Ishikawa (cell line): Measurements from ENCODE around the gene SLC39A2.

Experiments
- CEBPB ChIP-seq: IDR thresholded peaks from 2 replicates; pipeline ENCODE4 v1.6.1; 2012
- CREB1 ChIP-seq: IDR thresholded peaks from 2 replicates; pipeline ENCODE4 v1.6.1; 2012; ENCODE audit warnings: low read depth
- EGR1 ChIP-seq: IDR thresholded peaks from 2 replicates; pipeline ENCODE4 v1.6.1; 2012
- EP300 ChIP-seq: IDR thresholded peaks from 2 replicates; pipeline ENCODE4 v1.6.1; 2012; ENCODE audit warnings: borderline replicate concordance
- FOXM1 ChIP-seq: IDR thresholded peaks from 2 replicates; pipeline ENCODE4 v1.6.1; 2012; ENCODE audit warnings: low read depth, borderline replicate concordance
- NFIC ChIP-seq: IDR thresholded peaks from 2 replicates; pipeline ENCODE4 v1.6.1; 2012
- RAD21 ChIP-seq: IDR thresholded peaks from 2 replicates; pipeline ENCODE4 v1.6.1; 2012; ENCODE audit warnings: low read depth
- TAF1 ChIP-seq: IDR thresholded peaks from 2 replicates; pipeline ENCODE4 v1.6.1; 2012; ENCODE audit warnings: low read depth, mild to moderate bottlenecking
- TCF12 ChIP-seq: IDR thresholded peaks from 2 replicates; pipeline ENCODE4 v1.6.1; 2012; ENCODE audit warnings: low read depth
- TEAD4 ChIP-seq: IDR thresholded peaks from 2 replicates; pipeline ENCODE4 v1.6.1; 2012
- YY1 ChIP-seq: IDR thresholded peaks from 2 replicates; pipeline ENCODE4 v1.6.1; 2012; ENCODE audit warnings: low read depth
- ZBTB7A ChIP-seq: IDR thresholded peaks from 2 replicates; pipeline ENCODE4 v1.6.1; 2012; ENCODE audit warnings: low read depth
- TF ChIP-seq, protein P1 (sequence below): IDR thresholded peaks from 2 replicates; pipeline ENCODE4 v1.6.1; 2012; ENCODE audit warnings: low read depth, mild to moderate bottlenecking
- TF ChIP-seq, protein P2 (sequence below): IDR thresholded peaks from 2 replicates; pipeline ENCODE4 v1.6.1; 2012
- TF ChIP-seq, protein P3 (sequence below): IDR thresholded peaks from 2 replicates; pipeline ENCODE4 v1.6.1; 2012

The SLC39A2 gene

DNA sequence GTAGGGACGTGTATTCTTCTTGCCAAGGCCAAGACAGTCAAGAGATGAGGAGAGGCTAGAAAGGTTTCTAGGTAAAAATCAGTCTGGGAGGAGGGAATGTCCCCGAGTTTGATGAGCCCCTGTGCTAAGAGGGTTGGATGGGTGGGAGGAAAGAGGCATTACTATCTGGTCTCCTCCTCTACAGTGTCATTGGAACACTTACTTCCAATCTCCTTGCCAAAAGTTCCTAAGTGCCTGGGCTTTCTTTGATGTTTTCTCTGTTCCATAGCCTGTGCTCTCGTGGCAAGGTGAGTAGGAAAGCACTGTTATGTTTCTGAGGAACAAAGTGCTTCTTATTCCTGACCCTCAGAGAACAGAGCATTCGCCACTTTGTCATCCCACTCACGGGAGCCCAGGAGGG is 35.6 kb downstream of the SLC39A2 start, which contains the start of gene RNASE13:
TSS of gene RNASE13 (minus strand) at position 101 of the 400 bp plus-strand sequence. CDS start 519 bp downstream, outside the sequence.
- no peak for TF ChIP-seq CREB1

DNA sequence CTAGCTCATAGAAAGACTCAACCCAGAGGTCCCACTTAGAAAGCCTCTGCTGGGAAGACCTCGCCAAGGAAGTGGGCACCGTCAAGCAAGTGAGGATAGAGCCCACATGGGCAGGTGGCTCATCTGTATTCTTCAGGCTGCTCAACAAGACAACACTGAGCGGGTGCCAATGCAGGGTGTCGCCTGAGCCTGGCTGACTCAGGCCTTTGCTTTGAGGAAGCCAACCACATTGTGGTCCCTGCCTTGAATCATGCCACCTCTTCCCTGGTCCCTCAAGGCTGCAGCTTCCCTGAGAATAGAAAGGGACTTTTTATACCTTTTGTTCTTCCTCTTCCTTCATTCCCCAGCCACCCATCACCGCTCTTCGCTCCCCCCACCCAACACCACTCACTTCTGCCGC is 37.7 kb downstream of the SLC39A2 start:
- TF ChIP-seq CEBPB (no peak), EGR1 (no peak), RAD21 (no peak), FOXM1 (no peak), ZBTB7A (no peak), TAF1 (no peak), EP300 (no peak), CREB1 (no peak), TCF12 (no peak), TEAD4 (no peak), NFIC (no peak)
- TF ChIP-seq, protein P1, sequence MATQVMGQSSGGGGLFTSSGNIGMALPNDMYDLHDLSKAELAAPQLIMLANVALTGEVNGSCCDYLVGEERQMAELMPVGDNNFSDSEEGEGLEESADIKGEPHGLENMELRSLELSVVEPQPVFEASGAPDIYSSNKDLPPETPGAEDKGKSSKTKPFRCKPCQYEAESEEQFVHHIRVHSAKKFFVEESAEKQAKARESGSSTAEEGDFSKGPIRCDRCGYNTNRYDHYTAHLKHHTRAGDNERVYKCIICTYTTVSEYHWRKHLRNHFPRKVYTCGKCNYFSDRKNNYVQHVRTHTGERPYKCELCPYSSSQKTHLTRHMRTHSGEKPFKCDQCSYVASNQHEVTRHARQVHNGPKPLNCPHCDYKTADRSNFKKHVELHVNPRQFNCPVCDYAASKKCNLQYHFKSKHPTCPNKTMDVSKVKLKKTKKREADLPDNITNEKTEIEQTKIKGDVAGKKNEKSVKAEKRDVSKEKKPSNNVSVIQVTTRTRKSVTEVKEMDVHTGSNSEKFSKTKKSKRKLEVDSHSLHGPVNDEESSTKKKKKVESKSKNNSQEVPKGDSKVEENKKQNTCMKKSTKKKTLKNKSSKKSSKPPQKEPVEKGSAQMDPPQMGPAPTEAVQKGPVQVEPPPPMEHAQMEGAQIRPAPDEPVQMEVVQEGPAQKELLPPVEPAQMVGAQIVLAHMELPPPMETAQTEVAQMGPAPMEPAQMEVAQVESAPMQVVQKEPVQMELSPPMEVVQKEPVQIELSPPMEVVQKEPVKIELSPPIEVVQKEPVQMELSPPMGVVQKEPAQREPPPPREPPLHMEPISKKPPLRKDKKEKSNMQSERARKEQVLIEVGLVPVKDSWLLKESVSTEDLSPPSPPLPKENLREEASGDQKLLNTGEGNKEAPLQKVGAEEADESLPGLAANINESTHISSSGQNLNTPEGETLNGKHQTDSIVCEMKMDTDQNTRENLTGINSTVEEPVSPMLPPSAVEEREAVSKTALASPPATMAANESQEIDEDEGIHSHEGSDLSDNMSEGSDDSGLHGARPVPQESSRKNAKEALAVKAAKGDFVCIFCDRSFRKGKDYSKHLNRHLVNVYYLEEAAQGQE = no peak
- TF ChIP-seq, protein P2, sequence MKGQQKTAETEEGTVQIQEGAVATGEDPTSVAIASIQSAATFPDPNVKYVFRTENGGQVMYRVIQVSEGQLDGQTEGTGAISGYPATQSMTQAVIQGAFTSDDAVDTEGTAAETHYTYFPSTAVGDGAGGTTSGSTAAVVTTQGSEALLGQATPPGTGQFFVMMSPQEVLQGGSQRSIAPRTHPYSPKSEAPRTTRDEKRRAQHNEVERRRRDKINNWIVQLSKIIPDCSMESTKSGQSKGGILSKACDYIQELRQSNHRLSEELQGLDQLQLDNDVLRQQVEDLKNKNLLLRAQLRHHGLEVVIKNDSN = no peak
- TF ChIP-seq, protein P3, sequence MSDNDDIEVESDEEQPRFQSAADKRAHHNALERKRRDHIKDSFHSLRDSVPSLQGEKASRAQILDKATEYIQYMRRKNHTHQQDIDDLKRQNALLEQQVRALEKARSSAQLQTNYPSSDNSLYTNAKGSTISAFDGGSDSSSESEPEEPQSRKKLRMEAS = no peak

DNA sequence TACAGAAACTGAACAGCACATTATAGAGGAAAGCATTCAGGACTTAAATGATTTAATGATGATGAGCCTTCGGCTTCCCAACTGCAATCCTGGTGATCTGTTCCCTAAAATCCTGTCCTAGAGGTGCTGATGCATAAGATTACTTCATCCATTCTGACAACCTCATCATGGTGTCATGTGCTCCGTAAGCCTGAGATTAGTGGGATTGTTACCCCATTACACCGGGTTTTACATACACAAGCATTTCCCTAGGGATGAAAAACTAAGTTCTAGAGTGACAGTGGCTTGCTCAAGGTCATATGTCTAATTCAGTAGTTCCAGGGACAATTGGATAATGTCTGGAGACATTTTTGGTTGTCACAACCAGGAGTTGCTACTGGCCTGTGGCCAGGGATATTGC is 38.1 kb downstream of the SLC39A2 start:
- TF ChIP-seq RAD21 (no peak), TEAD4 (no peak)

DNA sequence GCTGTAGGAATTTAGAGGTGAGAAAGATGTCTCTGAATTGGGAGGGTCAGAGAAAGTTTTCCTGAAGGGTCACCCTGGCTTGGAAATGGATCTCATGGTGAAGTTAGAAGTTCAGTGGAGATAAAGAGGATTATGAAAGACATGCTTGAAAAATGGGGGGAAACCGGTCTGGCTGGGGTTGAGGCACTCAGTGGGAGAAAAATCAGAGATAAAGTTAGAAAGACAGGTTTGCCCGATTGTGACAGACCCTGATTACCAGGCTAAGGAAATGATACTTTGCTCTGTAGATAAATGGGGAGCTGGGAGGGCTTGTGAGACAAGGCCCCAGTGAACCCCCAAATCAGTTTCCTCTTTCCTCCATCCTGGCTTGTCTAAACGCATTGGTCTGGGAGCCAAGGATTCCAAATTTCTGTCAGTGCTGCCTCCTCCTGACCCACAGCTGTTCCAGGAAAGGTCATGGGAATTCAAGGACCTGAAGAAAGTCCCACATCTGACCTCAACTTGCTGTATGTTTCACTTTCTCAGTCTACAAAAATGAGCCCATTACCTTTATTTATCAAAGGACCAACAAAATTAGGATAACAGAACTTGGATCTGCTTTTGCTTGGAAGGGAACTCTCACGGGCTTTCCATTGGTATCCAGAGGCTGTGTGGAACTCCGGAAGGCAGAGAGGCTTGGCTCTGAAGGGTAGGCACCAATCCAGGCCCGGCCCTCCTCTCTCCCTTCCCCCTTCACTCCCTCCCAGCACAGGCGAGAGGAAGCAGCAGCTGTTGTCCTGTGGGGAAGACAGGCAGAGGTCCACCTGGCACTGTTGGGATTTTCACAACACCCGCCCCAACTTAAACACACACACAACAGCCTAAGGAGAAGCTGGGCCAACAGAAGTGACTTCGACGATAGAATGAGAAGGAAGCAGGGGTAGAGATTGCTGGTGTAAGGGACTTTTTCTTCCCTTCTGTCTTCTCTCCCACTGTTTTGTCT is 39.6 kb downstream of the SLC39A2 start:
- TF ChIP-seq FOXM1 (no peak), ZBTB7A (no peak), YY1 (no peak), CREB1 (no peak), EGR1 (no peak), RAD21 (no peak), TCF12 (no peak), TEAD4 (no peak), EP300 (no peak), TAF1 (no peak)
- TF ChIP-seq, protein P1 = no peak
- TF ChIP-seq, protein P3 = no peak

DNA sequence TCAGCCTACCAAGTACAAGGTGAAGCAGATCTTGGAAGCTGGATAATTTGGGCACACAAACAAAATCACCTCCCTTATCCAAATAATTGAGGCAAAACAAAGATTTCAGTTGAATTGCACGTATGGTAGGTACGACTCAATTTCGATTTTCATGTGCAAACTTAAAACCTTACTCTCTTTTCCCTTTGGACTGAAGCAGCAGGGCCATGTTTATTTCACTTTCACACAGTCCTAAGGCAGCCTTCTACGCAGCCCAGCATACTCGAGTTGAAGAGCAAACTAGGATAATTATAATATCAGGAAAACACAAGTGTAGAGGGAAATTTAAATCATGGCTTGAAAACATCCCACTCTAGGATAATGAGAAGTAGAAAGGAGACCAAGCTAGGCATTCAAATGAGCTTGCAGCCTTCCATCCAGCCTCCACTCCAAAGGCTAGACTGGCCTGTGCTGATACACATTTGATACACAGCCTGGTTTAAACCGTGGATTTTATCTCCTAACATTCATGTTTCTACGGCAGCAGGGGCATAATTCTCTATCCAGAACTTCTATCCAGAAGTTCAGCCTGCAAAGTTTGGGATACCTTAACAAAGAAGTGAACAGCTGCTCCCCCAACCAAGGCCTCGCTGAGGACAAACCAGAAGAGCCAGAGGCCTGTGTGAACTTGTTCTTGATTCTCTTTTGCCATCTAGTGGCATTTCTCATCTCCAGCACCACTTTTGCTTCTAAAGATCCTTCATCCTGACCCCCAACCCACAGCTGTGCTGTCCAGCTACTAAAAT is 40.7 kb downstream of the SLC39A2 start:
- TF ChIP-seq RAD21 (peak; percentile 77), TCF12 (no peak)

DNA sequence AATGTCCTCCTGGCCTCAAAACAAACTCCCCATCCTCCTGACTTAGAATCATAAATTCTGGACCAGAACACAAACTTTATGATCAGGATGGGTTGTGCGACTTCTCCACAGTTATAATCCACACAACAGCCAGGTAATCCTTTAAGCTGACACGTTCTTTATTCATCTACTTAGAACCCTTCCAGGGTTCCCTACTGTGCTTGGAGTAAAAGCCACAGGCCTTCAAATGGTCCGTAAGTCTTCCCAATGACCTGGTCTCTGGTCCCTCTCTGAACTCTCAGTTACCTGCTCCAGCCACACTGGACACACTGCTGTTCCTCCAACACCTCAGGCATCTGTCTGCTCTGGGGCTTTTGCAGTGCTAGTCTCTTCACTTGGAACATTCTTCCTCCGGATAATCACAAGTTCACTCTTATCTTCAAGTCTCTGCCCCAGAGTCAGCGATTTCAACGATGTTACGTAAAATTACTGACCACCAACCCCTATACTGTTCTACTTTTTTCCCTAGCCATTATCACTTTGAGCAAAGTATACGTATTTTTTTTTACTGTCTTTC is 41.4 kb downstream of the SLC39A2 start:
- no peak for TF ChIP-seq CEBPB
- TF ChIP-seq, protein P3 = no peak
- no peak for TF ChIP-seq EP300
- no peak for TF ChIP-seq TAF1
- TF ChIP-seq TEAD4 = no peak
- no peak for TF ChIP-seq YY1
- TF ChIP-seq, protein P1 = no peak
- no peak for TF ChIP-seq TCF12
- TF ChIP-seq, protein P2 = no peak
- no peak for TF ChIP-seq CREB1
- TF ChIP-seq EGR1 = no peak
- TF ChIP-seq NFIC = no peak
- no peak for TF ChIP-seq RAD21
- TF ChIP-seq ZBTB7A = no peak
- no peak for TF ChIP-seq FOXM1
